Stimulated activated CD4-positive, alpha-beta T cell treated with anti-CD3 and anti-CD28 coated beads, Interleukin-15, amount 100 ng/mL, for 24 hours (primary cell): ENCODE data around the gene SYMPK.

Experiments
- DNase-seq: peaks from one replicate; pipeline ENCODE4 v3.0.0-alpha.2; 2020

The SYMPK gene

DNA sequence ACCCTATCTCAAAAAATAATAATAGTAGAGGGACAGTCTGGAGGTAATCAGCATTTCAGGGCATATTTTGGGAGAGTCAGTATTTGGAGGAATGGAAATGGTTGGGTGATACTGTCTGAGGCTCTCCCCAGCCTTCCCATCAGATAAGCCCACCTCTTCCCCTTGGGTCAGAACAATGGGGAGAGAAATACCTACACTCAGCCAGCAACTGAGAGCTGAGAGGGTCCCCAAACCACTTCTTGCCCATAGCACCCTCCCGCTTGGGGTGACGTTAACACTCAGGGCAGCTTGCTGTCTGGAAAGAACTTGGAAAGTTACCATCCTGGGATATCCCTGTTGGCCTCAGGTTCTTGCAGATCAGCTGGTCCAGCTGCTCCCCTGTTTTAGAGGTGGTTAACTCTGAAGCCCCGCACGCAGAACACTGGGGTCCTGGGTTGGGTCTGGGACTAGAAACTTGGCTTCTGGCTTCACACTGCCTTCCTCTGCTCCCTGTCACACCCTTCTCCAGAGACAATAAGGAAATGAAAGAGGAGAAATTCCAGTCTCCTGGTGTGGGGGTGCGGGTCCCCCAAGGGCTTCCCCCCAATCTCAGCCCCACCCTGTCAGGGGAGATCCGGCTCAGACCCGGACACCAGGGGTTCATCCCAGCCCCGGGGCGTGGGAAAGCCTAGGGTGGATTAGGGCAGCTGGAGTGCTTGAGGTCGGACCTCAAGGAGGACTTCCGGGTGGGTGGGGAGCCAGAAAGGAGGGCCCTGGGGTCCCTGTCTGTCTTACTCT lies 3.6 kb upstream of the SYMPK start:
- DNase-seq = no peak

GRCh38 chr19:45865269-45865948 lies 2.5 kb upstream of the SYMPK start:
- no peak for DNase-seq

GRCh38 chr19:45864629-45865082 lies 1.7 kb upstream of the SYMPK start:
- no peak for DNase-seq

DNA sequence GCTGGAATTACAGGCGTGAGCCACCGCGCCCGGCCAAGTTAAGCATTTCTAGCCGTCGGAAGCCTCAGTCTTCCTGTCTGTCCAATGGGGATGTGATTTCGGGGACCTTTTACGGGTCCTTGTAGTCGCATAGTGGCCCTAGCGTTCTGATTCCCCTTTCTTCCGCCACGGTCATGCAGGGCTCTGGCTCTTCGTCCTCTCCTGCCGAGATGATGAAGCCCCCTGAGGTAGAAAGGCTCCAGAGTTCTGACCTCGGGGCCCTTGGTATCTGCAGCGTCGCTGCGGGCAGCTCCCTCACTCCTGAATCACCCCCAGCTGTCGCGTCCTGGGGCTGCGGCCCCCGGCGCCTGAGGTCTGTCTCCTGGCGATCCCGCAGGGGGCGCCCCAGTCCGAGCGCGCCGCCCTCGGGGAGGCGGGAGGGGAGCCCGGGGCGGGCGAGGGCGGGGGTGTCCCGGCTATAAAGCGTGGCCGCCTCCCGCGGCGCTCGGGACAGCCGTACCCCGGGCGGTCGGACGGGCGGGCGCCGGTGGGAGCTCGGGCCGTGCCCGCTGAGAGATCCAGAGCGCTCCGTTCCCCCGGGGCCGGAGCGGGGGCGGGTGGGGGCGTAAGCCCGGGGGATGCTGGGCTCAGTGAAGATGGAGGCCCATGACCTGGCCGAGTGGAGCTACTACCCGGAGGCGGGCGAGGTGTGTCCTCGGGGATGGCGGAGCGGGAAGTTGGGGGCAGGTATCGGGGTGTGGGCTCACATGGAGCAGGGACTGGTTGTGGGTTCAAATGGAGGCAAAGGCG lies 1.1 kb upstream of the SYMPK start, which contains the start of gene FOXA3:
Gene FOXA3, plus strand, starts transcription at position 487 of the 789 bp plus-strand sequence. Its CDS starts 131 bp downstream, at position 618.
- peak; percentile 75 for DNase-seq

DNA sequence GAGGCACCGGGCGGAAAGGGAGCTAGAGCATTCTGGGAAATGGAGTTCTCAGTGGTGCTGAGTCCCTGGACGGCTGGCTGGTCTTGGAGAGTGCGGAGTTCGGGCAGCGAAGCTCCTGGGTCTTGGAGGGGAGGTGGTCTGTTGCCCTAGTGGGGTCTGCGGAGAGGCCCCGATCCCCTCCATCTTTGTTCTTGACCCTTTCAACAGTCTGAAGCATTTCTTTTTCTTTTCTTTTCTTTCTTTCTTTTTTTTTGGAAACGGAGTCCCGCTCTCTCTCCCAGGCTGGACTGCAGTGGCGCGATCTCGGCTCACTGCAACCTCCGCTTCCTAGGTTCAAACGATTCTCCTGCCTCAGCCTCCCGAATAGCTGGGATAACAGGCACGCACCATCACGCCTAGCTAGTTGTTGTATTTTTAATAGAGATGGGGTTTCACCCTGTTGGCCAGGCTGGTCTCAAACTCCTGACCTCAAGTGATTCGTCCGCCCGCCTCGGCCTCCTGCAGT lies 440 bp upstream of the SYMPK start:
- DNase-seq = no peak

GRCh38 chr19:45862271-45862563 lies 730 bp downstream of the SYMPK start:
- no peak for DNase-seq

DNA sequence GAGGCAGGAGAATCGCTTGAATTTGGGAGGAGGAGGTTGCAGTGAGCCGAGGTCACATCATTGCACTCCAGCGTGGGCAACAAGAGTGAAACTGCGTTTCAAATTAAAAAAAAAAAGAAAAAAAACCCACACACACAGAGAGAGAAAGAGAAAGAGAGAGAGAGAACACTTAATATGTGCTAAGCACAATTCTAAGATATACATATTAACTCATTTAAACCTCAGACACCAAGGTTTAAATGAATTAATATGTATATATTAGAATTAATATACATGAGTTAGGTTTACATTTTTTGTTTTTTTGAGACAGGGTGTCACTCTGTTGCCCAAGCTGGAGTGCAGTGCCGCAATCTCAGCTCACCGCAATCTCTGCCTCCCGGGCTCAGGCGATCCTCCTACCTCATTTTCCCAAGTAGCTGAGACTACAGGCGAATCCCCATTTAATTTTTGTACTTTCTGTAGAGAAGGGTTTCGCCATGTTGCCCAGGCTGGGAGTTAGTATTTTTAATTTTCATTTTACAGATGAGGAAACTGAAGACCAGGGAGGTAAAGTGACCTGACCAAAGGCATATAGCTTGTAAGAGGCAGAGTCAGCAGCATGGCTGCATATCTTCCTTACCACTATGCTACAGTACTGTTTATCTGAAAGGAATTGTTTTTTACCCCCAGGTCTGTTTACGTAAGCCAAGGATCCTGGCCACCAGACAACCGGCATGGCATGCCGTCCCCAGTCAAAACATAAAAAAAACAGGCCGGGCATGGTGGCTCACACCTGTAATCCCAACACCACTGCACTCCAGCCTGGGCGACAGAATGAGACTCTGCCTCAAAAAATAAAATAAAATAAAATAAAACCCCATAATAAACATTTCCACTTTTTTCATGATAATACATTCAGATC lies 2.3 kb downstream of the SYMPK start:
- no peak for DNase-seq

GRCh38 chr19:45854167-45854778 lies 8.7 kb downstream of the SYMPK start:
- DNase-seq = no peak

DNA sequence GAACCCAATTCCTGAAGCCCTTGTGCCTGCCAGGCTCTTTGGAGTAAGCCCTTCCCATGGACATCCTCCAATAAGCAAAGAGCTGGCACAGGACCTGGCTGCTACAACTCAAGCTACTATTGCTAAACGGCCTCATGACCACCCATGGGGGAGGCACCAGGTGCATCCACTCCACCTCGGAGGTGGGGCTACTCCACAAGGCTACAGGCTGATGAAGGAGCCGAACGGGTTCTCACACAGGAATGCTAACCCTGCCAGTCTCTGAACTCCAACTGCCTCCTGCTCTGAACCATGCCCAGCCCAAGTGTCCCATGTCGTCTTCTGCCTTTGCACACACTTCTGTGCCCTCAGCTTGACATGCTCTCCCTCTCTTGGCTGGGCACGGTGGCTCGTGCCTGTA lies 10.0 kb downstream of the SYMPK start:
- DNase-seq = no peak

DNA sequence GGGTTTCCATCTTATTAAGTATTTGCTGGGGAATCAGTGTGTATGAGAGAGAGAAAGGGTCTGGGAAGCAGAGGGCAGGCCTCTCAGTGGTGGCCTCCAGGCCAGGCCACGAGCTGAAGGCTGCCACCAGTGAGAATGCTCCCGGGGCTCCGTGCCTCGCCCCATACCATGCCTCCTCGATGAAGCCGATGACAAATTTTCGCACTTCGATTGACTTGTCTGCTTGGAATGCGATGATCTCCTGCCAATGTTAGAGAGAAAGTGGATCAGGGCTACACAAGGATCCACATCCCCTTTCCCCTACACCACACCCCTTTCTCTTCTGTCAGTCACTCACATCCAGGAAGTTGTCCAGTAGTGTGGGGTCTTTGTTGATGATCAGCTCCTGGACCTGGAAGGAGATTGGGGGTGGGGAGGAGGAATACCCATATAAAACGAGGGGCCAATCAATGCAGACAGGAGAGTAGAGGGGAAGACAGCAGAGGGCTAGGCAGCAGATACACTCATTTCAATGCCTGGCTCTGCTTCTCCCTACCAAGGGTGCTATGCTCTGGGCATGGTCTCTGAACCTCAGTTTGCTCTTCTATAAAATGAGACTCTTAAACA lies 10.7 kb downstream of the SYMPK start:
- no peak for DNase-seq

DNA sequence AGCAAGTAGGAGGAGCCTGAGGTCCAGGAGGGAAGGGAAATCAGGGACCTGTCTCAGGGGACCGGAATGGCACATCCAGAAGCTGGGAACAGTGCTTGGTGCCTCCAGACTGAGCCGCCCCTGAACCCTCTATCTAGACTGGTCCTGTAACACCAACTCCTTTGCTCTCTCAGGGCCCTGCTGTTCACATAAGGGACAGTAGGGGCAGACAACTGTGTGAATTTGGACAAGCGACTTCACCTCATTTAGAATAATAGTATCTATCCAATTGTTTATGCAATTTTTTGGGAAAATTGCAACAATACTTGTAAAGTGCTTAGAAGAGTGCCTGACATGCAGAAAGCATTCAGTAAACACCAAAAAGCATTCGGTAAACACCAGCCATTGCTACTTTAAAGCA lies 14.0 kb downstream of the SYMPK start:
- no peak for DNase-seq

DNA sequence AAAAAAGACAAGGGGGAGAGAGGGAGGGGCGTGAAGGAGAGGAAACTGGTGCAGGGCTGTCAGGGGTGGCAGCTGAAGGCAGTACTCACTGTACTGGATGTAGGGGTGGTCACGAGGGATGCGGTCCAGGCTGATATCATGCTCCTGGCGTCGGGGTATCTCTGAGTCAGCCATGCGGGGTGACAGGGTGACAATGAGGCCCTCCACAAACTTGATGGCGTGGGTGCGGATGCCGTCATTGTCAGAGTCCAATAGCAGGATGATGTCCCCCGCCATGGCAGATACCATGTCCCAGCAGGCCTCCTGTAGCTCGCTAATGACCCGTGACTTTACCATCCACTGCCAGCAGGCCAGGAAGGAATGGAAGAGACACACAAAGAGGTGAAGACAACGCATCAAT lies 15.3 kb downstream of the SYMPK start:
- no peak for DNase-seq

DNA sequence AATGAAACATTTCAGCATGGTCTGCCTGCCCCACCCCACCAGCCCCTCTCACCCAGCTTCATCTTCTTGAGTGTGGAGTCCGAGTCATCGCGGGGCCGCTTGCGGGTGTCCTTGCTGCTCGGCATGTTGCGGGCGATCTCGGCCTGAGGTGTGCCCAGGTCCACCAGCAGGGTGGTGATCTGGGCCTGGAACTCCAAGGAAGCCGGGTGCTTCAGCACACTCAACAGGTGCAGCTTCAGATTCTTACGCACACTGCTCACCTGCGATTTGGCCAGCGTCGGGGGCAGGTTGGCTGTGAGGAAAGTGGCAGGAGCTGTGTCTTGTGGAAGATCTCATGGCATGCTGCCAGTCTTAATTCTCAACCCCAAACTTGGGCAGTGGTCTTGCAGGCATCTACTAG lies 20.7 kb downstream of the SYMPK start:
- no peak for DNase-seq

- no peak for DNase-seq
Measured at GRCh38 chr19:45834970-45835369, 28.0 kb downstream of the SYMPK start.

DNA sequence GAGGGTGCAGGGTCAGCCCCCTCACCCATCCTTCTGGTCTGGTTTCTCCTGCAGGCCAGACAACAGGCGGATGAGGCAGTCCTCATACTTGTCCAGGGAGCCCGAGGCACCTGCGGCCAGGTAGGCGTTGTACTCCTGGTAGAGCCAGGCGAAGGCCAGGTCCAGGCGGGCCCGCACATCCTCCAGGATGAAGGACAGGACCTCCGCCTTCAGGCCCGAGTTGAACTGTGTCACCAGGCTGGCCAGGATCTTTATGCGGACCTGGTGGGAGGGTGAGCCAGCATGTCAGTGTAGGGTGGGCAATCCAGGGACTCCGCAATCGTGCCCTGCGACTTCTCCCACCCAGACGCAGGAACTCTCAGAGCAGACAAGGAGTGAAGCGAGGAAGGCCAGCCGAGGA lies 34.0 kb downstream of the SYMPK start:
- no peak for DNase-seq

- DNase-seq = no peak
Measured at GRCh38 chr19:45828523-45828922, 34.4 kb downstream of the SYMPK start.

- no peak for DNase-seq
Measured at GRCh38 chr19:45827459-45828093, 35.4 kb downstream of the SYMPK start.

GRCh38 chr19:45826934-45827333 lies 36.0 kb downstream of the SYMPK start:
- DNase-seq = no peak

- no peak for DNase-seq
Measured at GRCh38 chr19:45825917-45826893, 36.7 kb downstream of the SYMPK start.

DNA sequence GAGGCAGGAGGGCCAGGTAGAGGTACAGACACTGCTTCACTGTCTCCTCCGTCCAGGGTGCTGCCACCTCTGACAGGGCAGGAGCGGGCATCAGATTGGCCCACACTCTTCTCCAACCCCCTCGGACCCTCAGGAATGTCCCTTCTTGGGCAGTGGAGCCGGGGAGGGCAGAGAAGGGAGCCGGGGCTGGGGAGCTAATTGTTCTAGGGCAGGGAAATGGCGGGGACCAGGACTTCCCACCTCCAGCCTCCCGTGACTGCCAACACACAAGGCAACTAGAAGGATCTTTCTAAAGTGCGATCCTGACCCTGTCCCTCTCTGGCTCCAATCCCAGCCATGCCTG lies 37.7 kb downstream of the SYMPK start:
- no peak for DNase-seq
